GM12892 (cell line): ENCODE measurements around the gene MYL2.

Source experiments
- POLR2AphosphoS5 ChIP-seq: IDR thresholded peaks from 2 replicates; pipeline ENCODE4 v1.6.1; 2011; ENCODE audit warnings: low read depth, low read length, control low read depth
- TAF1 ChIP-seq: IDR thresholded peaks from 2 replicates; pipeline ENCODE4 v1.6.1; 2011; ENCODE audit warnings: low read depth, mild to moderate bottlenecking, control low read depth, low read length, borderline replicate concordance

DNA sequence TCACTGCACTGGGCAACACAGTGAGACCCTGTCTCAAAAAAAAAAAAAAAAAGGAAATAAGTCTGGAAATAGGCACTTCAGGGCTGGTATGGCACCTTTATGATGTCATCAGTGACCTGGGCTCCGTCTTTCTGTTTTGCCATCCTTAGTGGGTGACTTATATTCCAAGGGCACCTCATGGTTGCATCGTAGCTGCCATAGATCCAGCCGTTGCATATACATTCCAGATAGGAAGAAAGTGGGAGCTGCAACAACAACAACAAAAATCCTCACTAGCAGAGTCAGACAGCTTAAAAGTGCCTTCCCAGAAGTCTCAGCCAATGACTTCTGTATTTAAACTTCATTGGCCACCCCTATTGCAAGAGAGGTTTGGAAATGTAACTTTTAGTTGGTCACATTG is 26.4 kb downstream of the MYL2 start:
- TF ChIP-seq TAF1 (no peak), POLR2AphosphoS5 (no peak)
